Tracheal epithelial cell (primary cell): ENCODE data around the gene CACTIN. TPM values are rescaled to one million over a fixed set of nuclear protein-coding genes. Genes with fewer than 3 reads are reported as not detected.

Experiments used
- total RNA-seq: library from RNA; depleted of rRNA; stranded (reverse); fragments of >200 nt; gene quantifications from 2 replicates; pipeline ENCODE4 v1.2.1, GENCODE V29; 2014

CACTIN gene
- 29.0 and 29.6 TPM in 2 replicates for total RNA-seq

DNA sequence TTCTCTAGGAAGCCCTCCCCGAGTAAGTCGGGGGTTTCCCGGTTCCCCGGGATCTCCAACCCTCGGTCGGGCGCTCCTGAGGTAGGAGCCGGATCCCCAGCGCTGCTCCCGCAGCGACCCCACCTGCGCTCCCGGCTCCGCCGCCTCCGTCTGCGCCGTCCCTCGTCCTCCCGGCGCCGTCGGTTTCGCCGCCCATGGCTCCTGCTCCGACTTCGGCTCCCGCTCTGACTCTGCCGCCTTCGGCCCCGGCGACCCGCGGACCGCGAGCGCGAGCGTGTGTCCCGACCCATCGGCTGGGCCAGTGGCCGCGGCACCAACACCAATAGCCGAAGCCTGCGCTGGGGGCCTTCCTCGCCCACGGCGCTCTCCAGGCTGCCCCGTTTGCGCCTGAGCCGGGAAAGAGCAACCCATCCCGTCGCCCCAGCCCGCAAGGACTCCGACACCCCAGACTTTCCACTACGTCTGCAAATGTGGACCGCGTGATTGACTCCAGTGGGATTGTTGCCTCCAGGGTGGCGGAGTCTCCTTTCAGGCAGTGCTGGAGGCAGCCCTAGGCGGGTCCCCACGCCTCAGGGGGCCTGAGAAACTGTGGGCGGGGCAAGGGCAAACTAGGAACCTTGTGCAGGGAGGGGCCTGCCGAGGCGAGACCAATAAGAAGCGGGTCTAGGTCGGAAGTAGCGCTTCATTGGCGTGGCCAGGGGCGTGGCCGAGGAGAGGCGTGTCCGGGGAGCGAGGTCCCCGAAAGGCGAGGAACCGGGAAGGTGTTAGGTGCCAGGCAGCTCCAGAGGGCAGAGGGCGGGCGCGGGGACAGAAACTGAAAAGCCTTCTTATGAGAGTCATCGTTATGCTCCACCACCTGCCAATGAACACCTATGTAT is at the start of gene CACTIN:
CACTIN (minus strand) TSS at position 318 of the 878 bp plus-strand sequence; CDS start at position 290, 28 bp downstream.

DNA sequence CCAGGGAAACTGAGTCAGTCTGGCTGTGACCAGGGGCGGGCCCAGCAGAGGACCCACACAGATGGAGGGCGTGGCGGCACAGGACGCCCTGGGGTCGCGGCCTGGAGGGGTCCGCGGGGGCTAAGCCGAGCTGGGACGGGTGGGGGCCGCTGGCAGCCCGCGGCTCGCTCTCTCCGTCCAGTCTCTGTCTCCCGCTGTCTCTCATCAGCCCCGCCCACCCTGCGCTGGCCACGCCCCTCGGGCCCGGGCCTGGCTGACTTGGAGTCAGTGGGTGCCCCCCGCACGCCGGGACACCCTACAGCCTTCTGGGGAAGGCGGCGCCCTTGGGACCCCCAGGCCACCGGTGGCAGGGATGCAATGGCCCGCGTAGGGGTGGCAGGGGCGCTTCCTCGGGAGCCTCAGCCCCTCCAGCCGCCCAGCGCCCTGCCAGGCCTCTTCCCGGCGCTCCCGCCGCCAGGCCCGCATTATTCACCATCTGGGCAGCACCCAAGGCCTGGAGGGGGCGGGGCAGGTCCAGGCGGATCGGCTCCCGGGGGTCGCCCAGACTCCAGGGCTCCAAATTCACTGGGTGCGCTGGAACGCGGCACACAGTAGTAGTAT is 19.8 kb downstream of the CACTIN start, which contains the start of gene TBXA2R:
TBXA2R (minus strand) TSS at position 186 of the 600 bp plus-strand sequence. CDS start 6,241 bp downstream, outside the sequence.

GRCh38 chr19:3585301-3586126 is 41.1 kb downstream of the CACTIN start, which contains the start of gene GIPC3:
Gene GIPC3, plus strand, starts transcription at chr19:3585478. Its CDS starts 120 bp downstream, at chr19:3585598.

GRCh38 chr19:3572855-3573161 is 53.8 kb downstream of the CACTIN start, which contains the start of gene HMG20B:
Gene HMG20B, plus strand, starts transcription at chr19:3572944. Its CDS starts 366 bp downstream, at chr19:3573310.

Other genes starting within 250 kb of the CACTIN start
- 0.24 TPM in 1 of 2 replicates, not detected in the other for gene SMIM24, start 146.3 kb downstream of the CACTIN start, total RNA-seq
- 0.72 TPM in 1 of 2 replicates, not detected in the other for gene SMIM44, start 143.3 kb downstream of the CACTIN start, total RNA-seq
- 14.5 and 16.2 TPM in 2 replicates for gene DOHH, start 126.1 kb downstream of the CACTIN start, total RNA-seq
- 22.8 and 52.3 TPM in 2 replicates for gene FZR1, start 120.5 kb downstream of the CACTIN start, total RNA-seq
- not detected in 2 replicates for gene TEKTIP1, start 87.6 kb downstream of the CACTIN start, total RNA-seq
- 75.5 and 204 TPM in 2 replicates for gene MFSD12, start 69.2 kb downstream of the CACTIN start, total RNA-seq
- gene HMG20B, start 53.8 kb downstream of the CACTIN start, total RNA-seq, result 51.8 and 87.7 TPM in 2 replicates
- not detected in 2 replicates for gene GIPC3, start 41.3 kb downstream of the CACTIN start, total RNA-seq
- 0.24 TPM in 1 of 2 replicates, not detected in the other for gene TBXA2R, start 19.9 kb downstream of the CACTIN start, total RNA-seq
- gene PIP5K1C, start 73.7 kb upstream of the CACTIN start, total RNA-seq, result 7.2 and 10.8 TPM in 2 replicates
- gene TJP3, start 81.6 kb upstream of the CACTIN start, total RNA-seq, result 2.3 and 5.1 TPM in 2 replicates
- gene APBA3, start 134.9 kb upstream of the CACTIN start, total RNA-seq, result 31.1 and 33.5 TPM in 2 replicates
- gene MRPL54, start 135.9 kb upstream of the CACTIN start, total RNA-seq, result 47.7 and 64.8 TPM in 2 replicates
- under 0.01 TPM in 1 of 2 replicates, not detected in the other for gene RAX2, start 145.4 kb upstream of the CACTIN start, total RNA-seq
- 1.7 TPM in 1 of 2 replicates, not detected in the other for gene MATK, start 159.6 kb upstream of the CACTIN start, total RNA-seq
- gene ZFR2, start 242.2 kb upstream of the CACTIN start, total RNA-seq, result not detected in 2 replicates